Measurements from ENCODE around the gene PGAP3. TPM values are rescaled to one million over a fixed set of nuclear protein-coding genes. Genes with fewer than 3 reads are reported as not detected.
A peak's percentile ranks its signal among the peaks of the same experiment; 100 is the strongest.

PGAP3 gene
- total RNA-seq, 2 donors from 2014 or later: 22.6 to 29.3 TPM

DNA sequence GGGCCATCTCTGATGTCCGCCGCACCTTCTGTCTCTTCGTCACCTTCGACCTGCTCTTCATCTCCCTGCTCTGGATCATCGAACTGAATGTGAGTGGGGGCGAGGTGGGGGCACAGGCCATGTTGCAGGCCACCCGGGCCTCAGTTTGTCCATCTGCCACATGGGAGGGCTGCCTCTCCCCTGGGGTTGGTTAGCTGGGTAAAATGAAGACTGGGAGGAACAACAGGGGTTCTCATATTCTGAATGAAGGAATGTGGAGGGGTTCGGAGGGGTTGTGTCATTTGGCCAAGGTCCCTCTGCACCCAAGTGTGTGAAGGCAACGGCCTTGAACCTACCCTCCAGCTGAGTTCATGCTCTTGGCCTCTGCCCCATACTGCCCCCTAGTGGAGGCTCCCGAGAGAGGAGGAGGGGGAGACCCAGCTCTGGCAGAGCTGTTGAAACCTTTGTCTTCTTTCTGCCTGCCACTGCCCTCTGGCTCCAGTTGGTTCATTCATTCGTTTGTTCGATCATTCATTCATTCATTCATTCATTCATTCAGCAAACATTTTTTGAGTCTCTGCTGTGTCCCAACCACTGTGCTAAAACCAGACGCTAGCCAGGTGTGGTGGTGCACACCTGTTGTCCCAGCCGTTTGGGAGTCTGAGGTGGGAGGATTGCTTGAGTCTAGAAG, 34.1 kb downstream of the PGAP3 start:
- Mint-ChIP-seq H3K4me1 (peaks cover 24% of the 10 kb centered on the region), H3K27me3 (ENCODE audit: insufficient read depth) (no peaks in the 10 kb centered on the region), H3K4me3 (peak overlapping the region; percentile 27), H3K27ac (peak overlapping the region; percentile 91), H3K9me3 (no peaks in the 10 kb centered on the region), H3K36me3 (ENCODE audit: low read depth) (peaks cover 17% of the 10 kb centered on the region)
- H3K9ac ChIP-seq (ENCODE audit: extremely low read depth, low read length, poor library complexity, severe bottlenecking): no peak overlapping the region
- no peak overlapping the region for H3K4me3 ChIP-seq (ENCODE audit: low read length)
- H3K4me1 ChIP-seq (ENCODE audit: control insufficient read depth, insufficient read depth, low read length): peaks cover 16% of the 10 kb centered on the region
- TF ChIP-seq, protein P1, sequence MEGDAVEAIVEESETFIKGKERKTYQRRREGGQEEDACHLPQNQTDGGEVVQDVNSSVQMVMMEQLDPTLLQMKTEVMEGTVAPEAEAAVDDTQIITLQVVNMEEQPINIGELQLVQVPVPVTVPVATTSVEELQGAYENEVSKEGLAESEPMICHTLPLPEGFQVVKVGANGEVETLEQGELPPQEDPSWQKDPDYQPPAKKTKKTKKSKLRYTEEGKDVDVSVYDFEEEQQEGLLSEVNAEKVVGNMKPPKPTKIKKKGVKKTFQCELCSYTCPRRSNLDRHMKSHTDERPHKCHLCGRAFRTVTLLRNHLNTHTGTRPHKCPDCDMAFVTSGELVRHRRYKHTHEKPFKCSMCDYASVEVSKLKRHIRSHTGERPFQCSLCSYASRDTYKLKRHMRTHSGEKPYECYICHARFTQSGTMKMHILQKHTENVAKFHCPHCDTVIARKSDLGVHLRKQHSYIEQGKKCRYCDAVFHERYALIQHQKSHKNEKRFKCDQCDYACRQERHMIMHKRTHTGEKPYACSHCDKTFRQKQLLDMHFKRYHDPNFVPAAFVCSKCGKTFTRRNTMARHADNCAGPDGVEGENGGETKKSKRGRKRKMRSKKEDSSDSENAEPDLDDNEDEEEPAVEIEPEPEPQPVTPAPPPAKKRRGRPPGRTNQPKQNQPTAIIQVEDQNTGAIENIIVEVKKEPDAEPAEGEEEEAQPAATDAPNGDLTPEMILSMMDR (conservative IDR thresholded peaks at IDR 0.05): peak; percentile 97
- no peaks in the 10 kb centered on the region for H3K27me3 ChIP-seq (ENCODE audit: control insufficient read depth, insufficient read depth, low read length, poor library complexity, severe bottlenecking)
- peak; percentile 98 for DNase-seq
- peaks cover 4% of the 10 kb centered on the region for H3K36me3 ChIP-seq (ENCODE audit: control insufficient read depth, insufficient read depth, low read length)
- no peaks in the 10 kb centered on the region for H3K9me3 ChIP-seq (ENCODE audit: control insufficient read depth, low read length)
- WGBS, 2 experiments (ENCODE audit: insufficient coverage in 1 of 2, insufficient read length in 1 of 2): 62 to 80% methylated on average over 10 to 14 of the region's 14 CpGs
- H3K27ac ChIP-seq (ENCODE audit: low read depth, low read length): peak overlapping the region; percentile 93

DNA sequence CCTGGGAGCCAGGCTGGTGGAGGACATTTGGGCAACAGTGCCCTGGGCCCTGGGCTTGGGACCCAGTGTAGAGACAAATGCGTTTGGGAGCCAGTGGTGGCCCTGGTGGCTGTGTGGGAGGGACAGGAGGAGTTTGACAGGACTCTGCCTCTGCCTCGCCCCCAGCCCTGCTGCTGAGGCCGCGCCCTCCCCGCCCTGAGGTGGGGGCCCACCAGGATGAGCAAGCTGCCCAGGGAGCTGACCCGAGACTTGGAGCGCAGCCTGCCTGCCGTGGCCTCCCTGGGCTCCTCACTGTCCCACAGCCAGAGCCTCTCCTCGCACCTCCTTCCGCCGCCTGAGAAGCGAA, 34.6 kb downstream of the PGAP3 start:
- H3K4me3 Mint-ChIP-seq: peak overlapping the region; percentile 27
- DNase-seq: no peak
- peak overlapping the region; percentile 93 for H3K27ac ChIP-seq (ENCODE audit: low read depth, low read length)
- TF ChIP-seq, protein P1 (conservative IDR thresholded peaks at IDR 0.05): no peak
- H3K9ac ChIP-seq (ENCODE audit: extremely low read depth, low read length, poor library complexity, severe bottlenecking): peak overlapping the region; percentile 32
- no peaks in the 10 kb centered on the region for H3K27me3 ChIP-seq (ENCODE audit: control insufficient read depth, insufficient read depth, low read length, poor library complexity, severe bottlenecking)
- H3K27me3 Mint-ChIP-seq (ENCODE audit: insufficient read depth): no peaks in the 10 kb centered on the region
- 74 to 87% methylated on average over 9 to 12 of the region's 12 CpGs for WGBS, 2 experiments (ENCODE audit: insufficient coverage in 1 of 2, insufficient read length in 1 of 2)
- no peaks in the 10 kb centered on the region for H3K9me3 Mint-ChIP-seq
- no peaks in the 10 kb centered on the region for H3K36me3 ChIP-seq (ENCODE audit: control insufficient read depth, insufficient read depth, low read length)
- no peaks in the 10 kb centered on the region for H3K9me3 ChIP-seq (ENCODE audit: control insufficient read depth, low read length)
- H3K4me3 ChIP-seq (ENCODE audit: low read length): no peak overlapping the region
- H3K27ac Mint-ChIP-seq: peak overlapping the region; percentile 92
- peaks cover 24% of the 10 kb centered on the region for H3K4me1 Mint-ChIP-seq
- H3K4me1 ChIP-seq (ENCODE audit: control insufficient read depth, insufficient read depth, low read length): peaks cover 16% of the 10 kb centered on the region
- H3K36me3 Mint-ChIP-seq (ENCODE audit: low read depth): peaks cover 17% of the 10 kb centered on the region

DNA sequence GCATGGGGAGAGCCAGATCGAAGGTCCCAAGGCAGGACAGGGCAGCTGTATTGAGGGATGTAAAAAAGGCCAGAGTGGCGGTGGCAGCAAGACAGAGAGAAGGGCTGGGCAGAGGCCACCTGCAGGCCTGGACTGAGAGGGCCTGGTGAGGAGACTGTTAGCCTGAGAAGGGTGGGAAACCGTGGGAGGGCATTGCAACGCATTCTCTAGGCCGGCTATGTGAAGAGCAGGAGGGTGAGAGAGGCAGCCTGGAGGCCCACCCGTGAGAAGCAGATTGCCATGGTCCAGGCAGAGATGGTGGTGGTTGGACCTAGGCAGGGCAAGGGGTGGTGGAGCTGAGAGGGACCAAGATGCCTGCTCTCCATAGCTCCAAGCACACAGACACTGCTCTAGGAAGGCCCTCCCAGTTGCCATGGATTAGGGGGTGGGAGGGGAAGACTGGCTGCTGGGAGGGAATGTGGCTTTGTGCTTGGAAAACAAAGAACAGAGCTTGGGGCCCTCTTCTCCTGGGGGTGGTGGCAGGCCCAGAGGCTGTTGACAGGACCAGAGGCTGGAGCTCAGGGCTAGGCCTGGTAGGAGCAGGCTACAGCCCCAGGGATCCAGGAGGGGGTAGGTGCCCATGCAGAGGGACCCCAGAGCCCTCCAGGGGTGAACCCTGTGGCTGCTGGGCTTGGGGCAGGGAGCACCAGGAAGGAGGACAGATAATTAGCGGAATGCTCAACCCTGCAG, 35.1 kb downstream of the PGAP3 start:
- 38 to 64% methylated on average over 6 to 7 of the region's 7 CpGs for WGBS, 2 experiments (ENCODE audit: insufficient coverage in 1 of 2, insufficient read length in 1 of 2)
- Histone ChIP-seq H3K27me3 (ENCODE audit: control insufficient read depth, insufficient read depth, low read length, poor library complexity, severe bottlenecking) (no peaks in the 10 kb centered on the region), H3K36me3 (ENCODE audit: control insufficient read depth, insufficient read depth, low read length) (no peaks in the 10 kb centered on the region), H3K9ac (ENCODE audit: extremely low read depth, low read length, poor library complexity, severe bottlenecking) (peak overlapping the region; percentile 32), H3K4me1 (ENCODE audit: control insufficient read depth, insufficient read depth, low read length) (peaks cover 16% of the 10 kb centered on the region), H3K4me3 (ENCODE audit: low read length) (no peak overlapping the region), H3K27ac (ENCODE audit: low read depth, low read length) (peak overlapping the region; percentile 93), H3K9me3 (ENCODE audit: control insufficient read depth, low read length) (no peaks in the 10 kb centered on the region)
- peak overlapping the region; percentile 92 for H3K27ac Mint-ChIP-seq
- TF ChIP-seq, protein P1 (conservative IDR thresholded peaks at IDR 0.05): peak; percentile 30
- peaks cover 14% of the 10 kb centered on the region for H3K36me3 Mint-ChIP-seq (ENCODE audit: low read depth)
- DNase-seq: peak; percentile 91
- H3K27me3 Mint-ChIP-seq (ENCODE audit: insufficient read depth): no peaks in the 10 kb centered on the region
- no peak overlapping the region for H3K4me3 Mint-ChIP-seq
- no peaks in the 10 kb centered on the region for H3K9me3 Mint-ChIP-seq
- H3K4me1 Mint-ChIP-seq: peaks cover 24% of the 10 kb centered on the region
